Pancreas (tissue), 10 donors: Measurements from ENCODE around the gene PTGDS. TPM values are rescaled to one million over a fixed set of nuclear protein-coding genes. Genes with fewer than 3 reads are reported as not detected.

Experiments used
- ATAC-seq, 4 donors: fragments of 200-7000 bp; cut with Tn5 transposase; one replicate each; pipeline versions ENCODE4 v1.8.0 to v1.9.1; 2020; ENCODE audit warnings: mild to moderate bottlenecking in 4 of 4, moderate library complexity in 4 of 4
- DNase-seq, 6 donors: peaks; one replicate each; pipeline ENCODE4 v3.0.0-alpha.2; 2020
- FAIRE-seq: peaks from 2 replicates; lab custom pipeline; 2012; peaks lifted over from hg19 to GRCh38; lab: Jason Lieb, UNC
- H3K27ac ChIP-seq, 4 donors: fragments of 200-600 bp; sonication (generic); 1 replicate in 3 of 4; 2 replicates in 1 of 4; pipeline versions ENCODE4 v1.5.0 to v1.8.0; 2020
- H3K27me3 ChIP-seq, 4 donors: fragments of 200-600 bp; one replicate each; pipeline ENCODE4 v1.8.0; 2021
- H3K36me3 ChIP-seq, 3 donors: fragments of 200-600 bp; sonication (generic) in 1 of 3; one replicate each; pipeline versions ENCODE4 v1.5.0 to v1.8.0; 2020 to 2021
- H3K4me1 ChIP-seq, 3 donors: fragments of 200-600 bp; one replicate each; pipeline ENCODE4 v1.8.0; 2021
- H3K4me3 ChIP-seq, 4 donors: fragments of 200-600 bp; sonication (generic) in 2 of 4; one replicate each; pipeline versions ENCODE4 v1.5.0 to v1.8.0; 2020 to 2021
- H3K9me3 ChIP-seq, 4 donors: fragments of 200-600 bp; one replicate each; pipeline ENCODE4 v1.8.0; 2021
- WGBS, 2 donors: extraction: QIAGEN DNeasy Blood & Tissue Kit; methylation state at CpG; one replicate each; pipeline ENCODE4 v1.1.7; 2013; 5-methylcytosine and 5-hydroxymethylcytosine counted together
- intact Hi-C, 3 donors: fragments of 100-400 bp; cut with DNase I; formaldehyde crosslinking; loops; one replicate each; pipeline versions ENCODE4 v1.11.1 to v1.14.2; 2022
- polyA plus RNA-seq, 2 donors: library from polyadenylated mRNA; stranded (reverse); fragments of 200-250 nt; gene quantifications; one replicate each; pipeline ENCODE4 v1.2.3, GENCODE V29; 2013
- total RNA-seq, 6 donors: library from RNA; stranded (reverse); fragmentation: NEBNext Ultra II Directional in 4 of 6; extraction: Animal tissue kit (Norgen Biotek cat#: 25700) in 4 of 6; gene quantifications; one replicate each; pipeline versions ENCODE4 v1.2.1 to v1.2.4, GENCODE V29; 2021 to 2023
- TF ChIP-seq, protein P1 (sequence below), 4 donors: fragments of 200-600 bp; sonication (generic) in 3 of 4; IDR thresholded peaks; one replicate each; pipeline versions ENCODE4 v1.5.0 to v1.8.0; 2021; ENCODE audit warnings: antibody characterized with exemption in 4 of 4
- donor health status: healthy with polysubstance abuse.
- donor health status: DM: no; HTN: no; CAD: no; lungs with moderate emphysema.
- donor health status: DM: no; HTN: no; CAD: no.
- donor health status: control.
- donor health status: control.
- donor health status: Bipolar disorder and iron deficiency.
- donor health status: DM: yes; HTN: yes; CAD: no.
- donor health status: DM: no; HTN: no; CAD: no.
- donor health status: DM: no; HTN: no; CAD: no.
- donor health status: DM: yes; HTN: yes; CAD: no.

PTGDS gene
- total and polyA plus RNA-seq, 8 donors = 5.7 to 49.1 (median 36.9) TPM

DNA sequence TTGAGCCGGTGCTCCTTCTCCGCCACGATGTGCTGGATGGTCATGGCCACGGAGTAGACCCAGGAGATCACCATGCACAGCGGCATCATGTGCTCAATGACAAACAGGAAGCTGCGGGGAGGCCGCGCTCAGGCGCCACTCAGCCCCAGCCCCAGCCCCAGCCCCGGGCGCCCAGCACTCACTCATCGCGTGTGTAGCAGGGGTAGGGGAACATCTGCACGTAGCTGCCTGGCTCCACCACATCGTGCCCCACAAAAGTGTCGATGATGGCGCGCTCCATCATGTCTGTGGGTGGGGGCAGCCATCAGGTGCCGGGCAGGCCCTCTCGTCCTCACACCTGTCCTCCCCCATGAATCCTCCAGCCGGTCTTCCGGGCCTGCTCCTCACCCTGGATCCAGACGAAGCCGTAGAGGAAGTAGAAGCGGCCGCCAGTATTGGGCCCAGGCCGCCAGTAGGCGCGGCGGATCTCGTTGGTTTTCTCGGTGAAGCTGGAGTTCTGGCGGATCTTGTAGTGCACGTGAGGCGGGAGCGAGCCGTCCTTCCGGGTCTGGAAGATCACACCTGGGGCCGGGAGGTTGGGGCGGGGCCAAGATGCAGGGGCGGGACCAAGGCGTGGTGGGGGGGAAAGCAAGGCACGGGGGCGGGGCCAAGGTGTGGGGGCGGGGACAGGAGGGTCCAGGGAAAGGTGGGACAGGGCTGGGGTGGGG is 40.6 kb downstream of the PTGDS start:
- DNase-seq = no peak
- Histone ChIP-seq H3K27ac (no peak overlapping the region), H3K36me3 (peaks cover 0 to 19% (median 0%) of the 10 kb centered on the region in 3 donors), H3K9me3 (no peaks in the 10 kb centered on the region), H3K4me3 (no peak overlapping the region), H3K27me3 (no peaks in the 10 kb centered on the region), H3K4me1 (no peaks in the 10 kb centered on the region)
- TF ChIP-seq, protein P1, sequence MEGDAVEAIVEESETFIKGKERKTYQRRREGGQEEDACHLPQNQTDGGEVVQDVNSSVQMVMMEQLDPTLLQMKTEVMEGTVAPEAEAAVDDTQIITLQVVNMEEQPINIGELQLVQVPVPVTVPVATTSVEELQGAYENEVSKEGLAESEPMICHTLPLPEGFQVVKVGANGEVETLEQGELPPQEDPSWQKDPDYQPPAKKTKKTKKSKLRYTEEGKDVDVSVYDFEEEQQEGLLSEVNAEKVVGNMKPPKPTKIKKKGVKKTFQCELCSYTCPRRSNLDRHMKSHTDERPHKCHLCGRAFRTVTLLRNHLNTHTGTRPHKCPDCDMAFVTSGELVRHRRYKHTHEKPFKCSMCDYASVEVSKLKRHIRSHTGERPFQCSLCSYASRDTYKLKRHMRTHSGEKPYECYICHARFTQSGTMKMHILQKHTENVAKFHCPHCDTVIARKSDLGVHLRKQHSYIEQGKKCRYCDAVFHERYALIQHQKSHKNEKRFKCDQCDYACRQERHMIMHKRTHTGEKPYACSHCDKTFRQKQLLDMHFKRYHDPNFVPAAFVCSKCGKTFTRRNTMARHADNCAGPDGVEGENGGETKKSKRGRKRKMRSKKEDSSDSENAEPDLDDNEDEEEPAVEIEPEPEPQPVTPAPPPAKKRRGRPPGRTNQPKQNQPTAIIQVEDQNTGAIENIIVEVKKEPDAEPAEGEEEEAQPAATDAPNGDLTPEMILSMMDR (IDR thresholded peaks at IDR 0.05) = no peak
- no peak for ATAC-seq
- intact Hi-C loops = no loop called here
- FAIRE-seq = no peak
- WGBS, 2 donors = 91 to 93% methylated on average over 44 to 45 of the region's 45 CpGs

DNA sequence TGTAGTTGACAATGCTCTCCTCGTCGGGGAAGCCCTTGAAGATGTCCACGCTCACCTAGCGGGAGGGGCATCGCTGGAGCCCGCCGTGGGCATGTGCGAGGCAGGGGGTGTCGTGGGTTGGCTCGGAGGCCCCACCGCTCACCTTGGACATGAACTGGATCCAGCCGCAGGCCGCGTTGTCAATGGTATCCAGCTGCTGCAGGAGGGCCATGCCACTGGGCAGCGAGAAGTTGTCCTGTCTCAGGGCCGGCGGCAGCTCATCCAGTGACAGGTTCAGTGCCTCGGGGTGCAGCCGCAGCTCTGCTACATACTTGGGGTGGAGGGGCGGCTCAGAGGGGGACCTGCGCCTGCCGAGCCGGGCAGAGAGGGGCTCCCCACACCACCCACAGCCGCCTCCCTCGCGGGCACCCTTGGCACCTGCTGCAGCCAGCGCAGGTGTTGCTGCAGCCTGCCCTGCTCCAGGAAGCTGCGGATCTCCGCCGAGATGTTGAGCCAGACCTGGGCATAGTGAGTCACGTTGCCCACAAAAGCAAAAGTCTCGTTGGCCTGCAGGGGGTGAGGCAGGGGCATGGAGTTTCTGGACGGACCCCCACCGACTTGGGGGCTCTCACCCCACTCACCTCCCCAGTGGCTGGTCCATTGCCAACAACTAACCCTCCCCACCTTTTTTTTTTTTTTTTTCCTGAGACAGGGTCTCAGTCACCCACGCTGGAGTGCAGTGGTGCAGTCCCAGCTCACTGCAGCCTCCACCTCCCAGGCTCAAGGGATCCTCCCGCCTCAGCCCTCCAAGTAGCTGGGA is 41.7 kb downstream of the PTGDS start:
- H3K27me3 ChIP-seq = no peaks in the 10 kb centered on the region
- FAIRE-seq (no peak), ATAC-seq (no peak), DNase-seq (no peak)
- TF ChIP-seq, protein P1 (IDR thresholded peaks at IDR 0.05) = no peak
- 93 to 95% methylated on average over 35 to 36 of the region's 36 CpGs for WGBS, 2 donors
- no peaks in the 10 kb centered on the region for H3K4me1 ChIP-seq
- H3K4me3 ChIP-seq = no peak overlapping the region
- H3K9me3 ChIP-seq = no peaks in the 10 kb centered on the region
- peaks cover 0 to 19% (median 0%) of the 10 kb centered on the region in 3 donors for H3K36me3 ChIP-seq
- H3K27ac ChIP-seq = no peak overlapping the region
- intact Hi-C loops = no loop called here

DNA sequence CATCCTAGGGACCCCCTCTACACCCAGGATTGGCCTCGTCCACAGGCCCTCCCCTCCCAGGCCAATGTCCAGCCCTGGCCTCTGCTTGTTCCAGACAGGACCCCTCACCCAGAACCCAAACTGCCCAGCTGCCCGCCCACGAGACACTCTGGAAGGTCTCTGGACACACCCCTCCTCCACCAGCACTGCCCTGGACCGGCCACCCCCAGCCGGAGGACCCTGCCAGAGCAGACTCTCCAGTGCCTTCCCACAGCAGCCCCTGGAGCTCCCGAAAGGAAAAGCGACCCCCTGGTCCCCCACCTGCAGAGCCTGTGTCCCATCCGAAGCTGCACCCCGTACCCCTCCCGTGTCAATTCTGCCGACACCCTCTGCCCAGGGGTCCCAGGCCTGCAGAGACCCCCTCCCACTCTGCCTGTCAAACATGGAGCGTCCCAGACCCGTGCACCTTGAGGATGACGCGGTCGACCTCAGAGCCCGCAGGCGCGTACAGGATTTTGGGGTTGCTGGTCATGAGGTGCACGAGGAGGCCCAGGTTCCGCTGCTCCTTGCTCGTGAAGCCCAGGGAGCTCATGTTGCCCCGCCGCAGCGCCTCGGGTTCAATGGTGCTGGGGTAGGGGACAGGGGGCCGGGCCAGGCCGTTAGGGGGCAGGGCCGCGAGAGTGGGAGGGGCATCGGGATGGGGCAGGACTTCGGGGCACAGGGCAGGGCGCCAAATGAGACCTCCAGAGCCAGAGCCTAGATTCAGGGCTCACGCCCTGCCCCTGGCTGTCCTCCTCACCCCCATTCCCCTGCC is 42.8 kb downstream of the PTGDS start:
- no peak for FAIRE-seq
- DNase-seq = no peak
- WGBS, 2 donors = 92% methylated on average over 31 to 34 of the region's 34 CpGs

DNA sequence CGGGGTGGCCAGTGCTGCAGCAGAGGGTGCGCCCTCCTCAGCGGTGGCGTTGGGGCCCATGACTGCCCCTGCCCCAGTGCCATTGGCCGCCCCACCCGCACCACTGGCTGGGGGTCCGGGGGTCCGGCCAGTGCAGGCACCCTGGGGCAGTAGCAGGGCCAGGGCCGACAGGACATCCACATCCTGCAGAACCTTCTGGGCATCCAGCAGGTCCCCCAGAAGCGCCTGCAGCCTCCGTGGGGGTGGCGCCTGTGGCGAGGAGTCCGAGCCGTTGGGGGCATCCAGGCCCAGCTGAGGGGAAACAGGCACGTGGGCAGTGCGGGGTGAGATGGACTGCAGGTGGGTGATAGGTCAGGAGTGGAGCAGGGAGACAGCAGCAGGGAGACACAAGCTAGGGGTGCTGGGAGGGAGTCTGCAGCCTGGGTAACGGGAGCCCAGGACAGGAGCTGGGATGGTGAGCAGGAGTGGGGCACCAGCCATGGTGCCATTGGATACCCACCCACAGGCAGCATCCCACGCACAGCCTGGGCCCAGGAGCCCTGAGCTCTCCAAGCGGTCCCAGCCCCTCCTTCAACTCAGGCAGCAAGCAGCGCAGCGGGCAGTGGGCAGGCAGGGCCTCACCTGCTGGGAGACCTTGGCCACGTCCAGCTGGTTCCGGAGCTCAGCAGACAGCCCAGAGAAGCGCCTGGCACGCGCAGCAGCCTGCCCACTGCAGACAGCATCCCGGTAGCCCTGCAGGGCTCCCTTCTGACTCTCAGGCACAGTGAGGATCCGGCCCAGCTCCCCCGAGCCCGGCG is 43.7 kb downstream of the PTGDS start:
- DNase-seq = no peak
- no peak overlapping the region for H3K4me3 ChIP-seq
- intact Hi-C loops = loop anchor here in 2 of 3 donors (5.0 to 10.0 kb wide), 2 partner anchors 59 to 66 kb away; partner anchors contain the start of gene LCN12 (in 1 of the 2)
- no peak for FAIRE-seq
- no peaks in the 10 kb centered on the region for H3K9me3 ChIP-seq
- 95 to 97% methylated on average over 32 of the region's 32 CpGs for WGBS, 2 donors
- H3K36me3 ChIP-seq = peaks cover 0 to 7% (median 0%) of the 10 kb centered on the region in 3 donors
- H3K27ac ChIP-seq = no peak overlapping the region
- ATAC-seq = no peak
- TF ChIP-seq, protein P1 (IDR thresholded peaks at IDR 0.05) = no peak
- H3K27me3 ChIP-seq = no peaks in the 10 kb centered on the region
- peaks cover 0 to under 1% (median 0%) of the 10 kb centered on the region in 3 donors for H3K4me1 ChIP-seq

More for the DNA sequence above, 42.8 kb downstream of the PTGDS start:
- no peaks in the 10 kb centered on the region for H3K9me3 ChIP-seq
- H3K36me3 ChIP-seq = peaks cover 0 to 15% (median 0%) of the 10 kb centered on the region in 3 donors
- ATAC-seq = no peak
- H3K4me1 ChIP-seq = no peaks in the 10 kb centered on the region
- TF ChIP-seq, protein P1 (IDR thresholded peaks at IDR 0.05) = no peak
- no peak overlapping the region for H3K4me3 ChIP-seq
- intact Hi-C loops = loop anchor here in 2 of 3 donors (5.0 to 10.0 kb wide), 2 partner anchors 58 to 65 kb away; partner anchors contain the start of gene LCN12 (in 1 of the 2)
- H3K27ac ChIP-seq = no peak overlapping the region
- H3K27me3 ChIP-seq = no peaks in the 10 kb centered on the region
